Kidney (tissue), 14 donors: ENCODE measurements around the gene HOXB3. TPM values are rescaled to one million over a fixed set of nuclear protein-coding genes. Genes with fewer than 3 reads are reported as not detected.
A peak's percentile ranks its signal among the peaks of the same experiment; 100 is the strongest.
"Not testable (repeated sequence)": the region's sequence is repeated elsewhere in the genome, so short reads cannot be mapped to it uniquely, and the experiment has no call there.

Experiments
- DNase-seq, 5 donors: peaks; one replicate each; pipeline ENCODE4 v3.0.0-alpha.2; 2013 to 2020
- FAIRE-seq: peaks from 2 replicates; lab custom pipeline; 2012; peaks lifted over from hg19 to GRCh38; lab: Jason Lieb, UNC
- H3K27ac ChIP-seq, 2 donors: one replicate each; pipeline ENCODE4 v1.7.0; 2013; ENCODE audit warnings: low read depth in 2 of 2, low read length in 2 of 2, inconsistent platforms in 1 of 2
- H3K27me3 ChIP-seq: one replicate; pipeline ENCODE4 v1.7.1; 2013; ENCODE audit warnings: low read length, inconsistent platforms; ENCODE audit not compliant: control insufficient read depth, insufficient read depth
- H3K36me3 ChIP-seq, 3 donors: one replicate each; pipeline versions ENCODE4 v1.7.0 to v1.7.1; 2013; ENCODE audit warnings: low read length in 3 of 3, control low read depth in 1 of 3, inconsistent platforms in 1 of 3; ENCODE audit not compliant: insufficient read depth in 3 of 3, control insufficient read depth in 2 of 3
- H3K4me1 ChIP-seq, 3 donors: one replicate each; pipeline versions ENCODE4 v1.7.0 to v1.7.1; 2013; ENCODE audit warnings: low read length in 3 of 3, inconsistent platforms in 1 of 3, low read depth in 1 of 3; ENCODE audit not compliant: control insufficient read depth in 2 of 3, insufficient read depth in 2 of 3
- H3K4me3 ChIP-seq, 3 donors: one replicate each; pipeline versions ENCODE4 v1.7.0 to v1.8.1; 2013; ENCODE audit warnings: low read length in 3 of 3, control low read depth in 1 of 3, inconsistent platforms in 1 of 3
- H3K9ac ChIP-seq, 3 donors: one replicate each; pipeline versions ENCODE4 v1.7.0 to v1.7.1; 2013; ENCODE audit warnings: low read length in 3 of 3, control low read depth in 1 of 3, inconsistent platforms in 1 of 3
- H3K9me3 ChIP-seq, 3 donors: one replicate each; pipeline versions ENCODE4 v1.7.0 to v1.7.1; 2013; ENCODE audit warnings: low read length in 3 of 3, control low read depth in 1 of 3, inconsistent platforms in 1 of 3; ENCODE audit not compliant: control insufficient read depth in 2 of 3, insufficient read depth in 1 of 3
- intact Hi-C: fragments of 100-400 bp; cut with DNase I; formaldehyde crosslinking; loops from one replicate; pipeline ENCODE4 v1.11.1; 2022
- polyA plus RNA-seq: library from polyadenylated mRNA; stranded (reverse); fragments of 350-450 nt; fragmentation: Illumina TruSeq; extraction: RNeasy Lipid Tissue Mini Kit (QIAGEN cat#74804); gene quantifications from one replicate; pipeline ENCODE4 v1.2.3, GENCODE V29; 2014; ENCODE audit warnings: low read depth, low replicate concordance; ENCODE audit not compliant: insufficient read depth
- total RNA-seq: library from RNA; stranded (reverse); fragmentation: NEBNext Ultra II Directional; extraction: Animal tissue kit (Norgen Biotek cat#: 25700); gene quantifications from one replicate; pipeline ENCODE4 v1.2.1, GENCODE V29; 2021
- TF ChIP-seq, protein P1 (sequence below): IDR thresholded peaks from 3 replicates; pipeline ENCODE4 v1.5.1; 2012; ENCODE audit warnings: mild to moderate bottlenecking, moderate library complexity, borderline replicate concordance; ENCODE audit not compliant: insufficient read depth; ENCODE audit errors: extremely low read depth
- donor health status: control.
- donor health status: control.
- donor health status: control.
- donor health status: control.
- donor health status: control.
- donor health status: DM: yes; HTN: yes; CAD: no.
- donor health status: Normal renal cell carcinoma (clear cell type).

The HOXB3 gene
- total and polyA plus RNA-seq, 2 donors from 2014 or later = 12.1 to 99.0 TPM

DNA sequence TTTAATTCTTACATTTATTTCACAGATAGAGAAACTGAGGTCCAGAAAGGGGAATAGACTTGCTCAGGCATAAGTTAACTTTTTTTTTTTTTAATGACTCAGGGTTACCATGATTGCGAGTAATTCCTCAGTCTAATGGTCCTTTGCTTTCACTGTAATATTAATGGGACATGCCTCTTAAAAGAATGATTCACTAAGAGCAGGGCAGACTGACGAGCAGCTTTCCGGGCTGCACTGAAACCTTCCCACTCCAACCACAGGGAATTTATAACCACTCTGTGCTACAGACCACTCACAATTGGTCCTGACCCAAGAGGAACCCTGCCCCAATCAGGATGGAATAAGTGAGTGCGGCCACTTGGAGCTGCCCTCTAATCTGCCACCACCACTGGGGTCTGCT, 50.9 kb downstream of the HOXB3 start:
- Histone ChIP-seq H3K4me1 (peaks cover 0 to 8% (median 3%) of the 10 kb centered on the region in 3 donors), H3K27ac (peak overlapping the region; percentile 32 to 69), H3K27me3 (no peaks in the 10 kb centered on the region), H3K36me3 (no peaks in the 10 kb centered on the region), H3K9me3 (no peaks in the 10 kb centered on the region), H3K4me3 (no peak overlapping the region), H3K9ac (no peak overlapping the region)
- intact Hi-C loops = no loop called here
- no peak for FAIRE-seq
- TF ChIP-seq, protein P1, sequence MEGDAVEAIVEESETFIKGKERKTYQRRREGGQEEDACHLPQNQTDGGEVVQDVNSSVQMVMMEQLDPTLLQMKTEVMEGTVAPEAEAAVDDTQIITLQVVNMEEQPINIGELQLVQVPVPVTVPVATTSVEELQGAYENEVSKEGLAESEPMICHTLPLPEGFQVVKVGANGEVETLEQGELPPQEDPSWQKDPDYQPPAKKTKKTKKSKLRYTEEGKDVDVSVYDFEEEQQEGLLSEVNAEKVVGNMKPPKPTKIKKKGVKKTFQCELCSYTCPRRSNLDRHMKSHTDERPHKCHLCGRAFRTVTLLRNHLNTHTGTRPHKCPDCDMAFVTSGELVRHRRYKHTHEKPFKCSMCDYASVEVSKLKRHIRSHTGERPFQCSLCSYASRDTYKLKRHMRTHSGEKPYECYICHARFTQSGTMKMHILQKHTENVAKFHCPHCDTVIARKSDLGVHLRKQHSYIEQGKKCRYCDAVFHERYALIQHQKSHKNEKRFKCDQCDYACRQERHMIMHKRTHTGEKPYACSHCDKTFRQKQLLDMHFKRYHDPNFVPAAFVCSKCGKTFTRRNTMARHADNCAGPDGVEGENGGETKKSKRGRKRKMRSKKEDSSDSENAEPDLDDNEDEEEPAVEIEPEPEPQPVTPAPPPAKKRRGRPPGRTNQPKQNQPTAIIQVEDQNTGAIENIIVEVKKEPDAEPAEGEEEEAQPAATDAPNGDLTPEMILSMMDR = no peak
- DNase-seq = peak in 3 of 5 donors; percentile 45 to 79 (median 69)

DNA sequence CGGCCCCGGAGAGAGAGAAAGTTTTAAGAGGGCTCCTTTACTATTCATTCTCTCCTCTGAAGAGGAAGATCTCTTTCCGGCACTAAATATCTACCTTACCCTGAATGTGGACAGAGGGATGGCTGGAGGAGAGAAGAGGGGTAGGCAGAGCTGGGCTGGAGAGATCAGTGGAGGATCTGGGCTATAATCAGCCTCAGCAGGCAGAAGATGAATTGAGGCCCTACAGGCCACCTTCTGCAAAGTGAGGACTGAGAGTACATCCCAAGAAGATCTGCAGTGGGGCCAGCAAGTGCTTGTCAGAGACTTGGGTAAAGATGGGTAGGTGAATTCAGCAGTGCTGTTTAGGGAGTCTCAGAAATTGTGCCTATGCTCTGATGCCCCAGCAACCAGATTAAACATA, 52.7 kb downstream of the HOXB3 start:
- Histone ChIP-seq H3K27me3 (no peaks in the 10 kb centered on the region), H3K9ac (no peak overlapping the region), H3K27ac (no peak overlapping the region), H3K36me3 (no peaks in the 10 kb centered on the region), H3K4me3 (no peak overlapping the region), H3K9me3 (no peaks in the 10 kb centered on the region), H3K4me1 (peaks cover 0 to 8% (median 3%) of the 10 kb centered on the region in 3 donors)
- no peak for DNase-seq
- TF ChIP-seq, protein P1 = no peak
- intact Hi-C loops = no loop called here
- FAIRE-seq = no peak

DNA sequence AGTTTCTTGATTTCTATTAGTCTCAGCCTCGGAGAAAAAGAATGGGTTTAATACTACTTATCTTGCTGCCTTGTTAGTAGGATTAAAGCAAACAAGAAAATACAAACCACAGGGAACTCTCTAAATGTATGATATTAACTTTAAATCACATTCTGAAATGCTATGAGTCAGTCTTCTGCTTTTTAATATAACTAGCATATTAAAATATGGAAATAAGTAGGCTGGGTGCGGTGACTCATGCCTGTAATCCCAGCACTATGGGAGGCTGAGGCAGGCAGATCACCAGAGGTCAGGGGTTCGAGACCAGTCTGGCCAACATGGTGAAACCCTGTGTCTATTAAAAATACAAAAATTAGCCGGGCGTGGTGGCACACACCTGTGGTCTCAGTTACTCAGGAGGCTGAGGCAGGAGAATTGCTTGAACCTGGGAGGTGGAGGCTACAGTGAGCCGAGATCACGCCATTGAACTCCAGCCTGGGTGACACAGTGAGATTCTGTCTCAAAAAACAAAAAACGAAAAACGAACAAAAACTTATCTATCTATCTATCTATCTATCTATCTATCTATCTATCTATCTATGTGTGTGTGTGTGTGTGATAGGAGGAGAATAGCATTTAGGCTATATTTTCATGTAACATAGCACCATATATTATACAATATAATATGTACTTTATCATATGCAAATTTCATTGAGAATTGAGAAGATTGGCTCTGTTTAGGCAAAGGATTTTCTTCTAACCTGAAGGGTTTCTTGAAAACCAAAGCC, 54.1 kb downstream of the HOXB3 start:
- H3K4me3 ChIP-seq, H3K27ac ChIP-seq, H3K36me3 ChIP-seq, H3K9ac ChIP-seq, H3K27me3 ChIP-seq, DNase-seq, FAIRE-seq, intact Hi-C loops, H3K4me1 ChIP-seq, H3K9me3 ChIP-seq: not testable (repeated sequence)

DNA sequence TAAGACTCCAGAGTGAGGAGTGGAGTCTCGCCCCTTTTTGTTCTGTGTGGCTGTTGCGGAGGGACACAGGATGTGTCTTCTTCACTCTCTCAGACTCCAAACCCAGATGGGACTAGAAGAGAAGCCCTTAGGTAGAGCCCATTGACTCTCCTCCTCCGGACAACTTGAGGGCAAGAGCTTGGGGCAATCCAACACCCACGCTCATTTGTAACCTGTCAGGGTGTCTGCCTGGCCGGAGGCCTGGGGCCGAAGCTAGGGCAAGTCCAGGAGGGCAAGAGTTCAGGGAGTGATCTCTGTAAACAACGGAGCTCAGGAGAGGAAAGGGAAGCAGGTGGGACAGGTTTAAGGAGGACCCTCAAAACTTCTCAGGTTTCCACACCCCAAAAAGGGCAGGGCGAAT, 57.8 kb downstream of the HOXB3 start:
- Histone ChIP-seq H3K36me3 (no peaks in the 10 kb centered on the region), H3K4me1 (peaks cover 3 to 4% (median 3%) of the 10 kb centered on the region in 3 donors), H3K4me3 (no peak overlapping the region), H3K27ac (no peak overlapping the region), H3K27me3 (no peaks in the 10 kb centered on the region), H3K9ac (no peak overlapping the region), H3K9me3 (no peaks in the 10 kb centered on the region)
- no peak for DNase-seq
- TF ChIP-seq, protein P1 = no peak
- FAIRE-seq = no peak
- intact Hi-C loops = no loop called here
